Measurements from ENCODE around the gene LINGO1.

DNA sequence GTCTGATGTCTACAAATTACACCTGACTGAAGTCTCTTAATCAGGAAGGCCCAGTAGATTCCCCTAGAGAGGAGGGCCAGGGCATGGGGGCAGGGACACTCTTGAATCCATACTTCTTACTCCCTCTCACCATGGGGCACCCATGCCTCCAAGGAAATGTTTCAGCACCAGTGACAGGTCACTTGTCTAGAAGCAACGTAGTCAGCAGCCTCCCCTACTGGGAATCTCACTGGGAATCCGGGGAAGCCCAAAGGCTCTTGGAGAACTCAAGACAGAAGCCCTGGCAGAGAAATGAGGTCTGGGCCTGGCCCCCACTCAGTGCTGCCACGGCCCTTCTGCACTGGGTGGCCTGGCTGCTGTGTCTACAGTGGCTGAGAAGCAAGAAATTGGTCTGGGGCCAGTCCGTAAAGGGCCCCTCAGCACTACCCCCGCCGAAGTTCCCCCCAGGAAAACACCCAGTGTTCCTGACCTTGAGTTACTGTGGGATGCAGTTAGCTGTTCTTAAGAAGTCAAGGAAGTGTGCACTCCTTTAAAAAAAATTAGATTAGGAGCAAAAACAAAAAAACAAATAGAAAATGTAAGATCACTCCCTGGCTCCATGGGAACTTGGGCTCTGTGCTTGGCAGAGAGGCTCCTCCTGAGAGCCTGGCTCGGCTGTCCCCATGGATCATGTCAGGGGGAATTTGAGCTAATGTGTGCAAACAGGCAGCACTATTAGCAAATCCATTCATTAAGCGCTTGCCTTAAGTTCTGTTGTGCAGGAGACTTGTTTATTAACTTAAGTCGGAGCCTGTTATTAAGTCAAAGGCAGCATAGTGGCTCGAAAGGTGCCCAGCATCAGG is 5.4 kb upstream of the LINGO1 start:
- TF ChIP-seq, protein P1, sequence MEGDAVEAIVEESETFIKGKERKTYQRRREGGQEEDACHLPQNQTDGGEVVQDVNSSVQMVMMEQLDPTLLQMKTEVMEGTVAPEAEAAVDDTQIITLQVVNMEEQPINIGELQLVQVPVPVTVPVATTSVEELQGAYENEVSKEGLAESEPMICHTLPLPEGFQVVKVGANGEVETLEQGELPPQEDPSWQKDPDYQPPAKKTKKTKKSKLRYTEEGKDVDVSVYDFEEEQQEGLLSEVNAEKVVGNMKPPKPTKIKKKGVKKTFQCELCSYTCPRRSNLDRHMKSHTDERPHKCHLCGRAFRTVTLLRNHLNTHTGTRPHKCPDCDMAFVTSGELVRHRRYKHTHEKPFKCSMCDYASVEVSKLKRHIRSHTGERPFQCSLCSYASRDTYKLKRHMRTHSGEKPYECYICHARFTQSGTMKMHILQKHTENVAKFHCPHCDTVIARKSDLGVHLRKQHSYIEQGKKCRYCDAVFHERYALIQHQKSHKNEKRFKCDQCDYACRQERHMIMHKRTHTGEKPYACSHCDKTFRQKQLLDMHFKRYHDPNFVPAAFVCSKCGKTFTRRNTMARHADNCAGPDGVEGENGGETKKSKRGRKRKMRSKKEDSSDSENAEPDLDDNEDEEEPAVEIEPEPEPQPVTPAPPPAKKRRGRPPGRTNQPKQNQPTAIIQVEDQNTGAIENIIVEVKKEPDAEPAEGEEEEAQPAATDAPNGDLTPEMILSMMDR (IDR thresholded peaks at IDR 0.05) = no peak
- TF ChIP-seq, protein P2, sequence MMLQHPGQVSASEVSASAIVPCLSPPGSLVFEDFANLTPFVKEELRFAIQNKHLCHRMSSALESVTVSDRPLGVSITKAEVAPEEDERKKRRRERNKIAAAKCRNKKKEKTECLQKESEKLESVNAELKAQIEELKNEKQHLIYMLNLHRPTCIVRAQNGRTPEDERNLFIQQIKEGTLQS (CRISPR knock-in tag; conservative IDR thresholded peaks at IDR 0.05) = no peak
- TF ChIP-seq, protein P3, sequence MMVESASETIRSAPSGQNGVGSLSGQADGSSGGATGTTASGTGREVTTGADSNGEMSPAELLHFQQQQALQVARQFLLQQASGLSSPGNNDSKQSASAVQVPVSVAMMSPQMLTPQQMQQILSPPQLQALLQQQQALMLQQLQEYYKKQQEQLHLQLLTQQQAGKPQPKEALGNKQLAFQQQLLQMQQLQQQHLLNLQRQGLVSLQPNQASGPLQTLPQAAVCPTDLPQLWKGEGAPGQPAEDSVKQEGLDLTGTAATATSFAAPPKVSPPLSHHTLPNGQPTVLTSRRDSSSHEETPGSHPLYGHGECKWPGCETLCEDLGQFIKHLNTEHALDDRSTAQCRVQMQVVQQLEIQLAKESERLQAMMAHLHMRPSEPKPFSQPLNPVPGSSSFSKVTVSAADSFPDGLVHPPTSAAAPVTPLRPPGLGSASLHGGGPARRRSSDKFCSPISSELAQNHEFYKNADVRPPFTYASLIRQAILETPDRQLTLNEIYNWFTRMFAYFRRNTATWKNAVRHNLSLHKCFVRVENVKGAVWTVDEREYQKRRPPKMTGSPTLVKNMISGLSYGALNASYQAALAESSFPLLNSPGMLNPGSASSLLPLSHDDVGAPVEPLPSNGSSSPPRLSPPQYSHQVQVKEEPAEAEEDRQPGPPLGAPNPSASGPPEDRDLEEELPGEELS (CRISPR knock-in tag; IDR thresholded peaks at IDR 0.05) = no peak

All from WTC11 (cell line).